ENCODE data around the gene DHX57. TPM values are rescaled to one million over a fixed set of nuclear protein-coding genes. Genes with fewer than 3 reads are reported as not detected.

DHX57 gene
- total and polyA plus RNA-seq, 2 donors (not counting 3 experiments of a cell fraction or from before 2014, with no cell fraction given) = 8.7 to 28.2 TPM

DNA sequence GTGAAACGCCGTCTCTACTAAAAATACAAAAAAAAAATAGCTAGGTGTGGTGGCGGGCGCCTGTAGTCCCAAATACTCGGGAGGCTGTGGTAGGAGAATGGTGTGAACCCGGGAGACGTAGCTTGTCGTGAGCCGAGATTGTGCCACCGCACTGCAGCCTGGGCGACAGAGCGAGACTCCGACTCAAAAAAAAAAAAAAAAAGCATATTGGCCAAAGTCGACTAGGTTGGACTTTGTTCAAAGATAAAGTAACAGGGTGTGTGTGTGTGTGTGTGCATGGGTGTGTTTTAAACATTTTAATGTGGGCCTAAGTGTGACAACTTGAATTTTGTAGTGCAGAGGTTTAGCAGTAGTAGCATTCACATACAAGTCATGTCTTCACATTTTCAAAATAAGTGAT is 86.0 kb downstream of the DHX57 start:
- H3K4me1 ChIP-seq (ENCODE audit: control insufficient read depth, extremely low read depth, insufficient read depth, low read length) = no peaks in the 10 kb centered on the region
- dilution Hi-C loops (cut with MboI; ENCODE audit: extremely low pct_ligation_motif_present, low sequenced_read_pairs) (no loop called here), intact Hi-C loops (cut with micrococcal nuclease) (no loop called here)
- H3K9ac ChIP-seq (replicated peaks; ENCODE audit: extremely low read depth, insufficient read depth, low read length) = no peak overlapping the region
- no peak for DNase-seq (ENCODE audit: low read depth, low spot score)
- no peaks in the 10 kb centered on the region for H4K20me1 ChIP-seq (replicated peaks; ENCODE audit: control insufficient read depth, extremely low read depth, insufficient read depth, low read length)
- ChIA-PET CTCF (no interaction called here), POLR2A (no interaction called here)
- no peak for FAIRE-seq
- no peaks in the 10 kb centered on the region for H3K27me3 ChIP-seq (ENCODE audit: control insufficient read depth in 2 of 2, insufficient read depth in 2 of 2, low read length in 2 of 2)
- TF ChIP-seq, protein P1, sequence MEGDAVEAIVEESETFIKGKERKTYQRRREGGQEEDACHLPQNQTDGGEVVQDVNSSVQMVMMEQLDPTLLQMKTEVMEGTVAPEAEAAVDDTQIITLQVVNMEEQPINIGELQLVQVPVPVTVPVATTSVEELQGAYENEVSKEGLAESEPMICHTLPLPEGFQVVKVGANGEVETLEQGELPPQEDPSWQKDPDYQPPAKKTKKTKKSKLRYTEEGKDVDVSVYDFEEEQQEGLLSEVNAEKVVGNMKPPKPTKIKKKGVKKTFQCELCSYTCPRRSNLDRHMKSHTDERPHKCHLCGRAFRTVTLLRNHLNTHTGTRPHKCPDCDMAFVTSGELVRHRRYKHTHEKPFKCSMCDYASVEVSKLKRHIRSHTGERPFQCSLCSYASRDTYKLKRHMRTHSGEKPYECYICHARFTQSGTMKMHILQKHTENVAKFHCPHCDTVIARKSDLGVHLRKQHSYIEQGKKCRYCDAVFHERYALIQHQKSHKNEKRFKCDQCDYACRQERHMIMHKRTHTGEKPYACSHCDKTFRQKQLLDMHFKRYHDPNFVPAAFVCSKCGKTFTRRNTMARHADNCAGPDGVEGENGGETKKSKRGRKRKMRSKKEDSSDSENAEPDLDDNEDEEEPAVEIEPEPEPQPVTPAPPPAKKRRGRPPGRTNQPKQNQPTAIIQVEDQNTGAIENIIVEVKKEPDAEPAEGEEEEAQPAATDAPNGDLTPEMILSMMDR (IDR thresholded peaks at IDR 0.05; ENCODE audit: extremely low read depth in 1 of 2, insufficient read depth in 1 of 2, low read depth in 1 of 2, low read length in 2 of 2) = no peak
- no peak for TF ChIP-seq POLR2AphosphoS5 (IDR thresholded peaks at IDR 0.05; ENCODE audit: insufficient read depth, low read depth, low read length)
- TF ChIP-seq EZH2 (IDR thresholded peaks at IDR 0.05; ENCODE audit: borderline replicate concordance, low read depth, low read length, severe bottlenecking) = no peak
- TF ChIP-seq, protein P2, sequence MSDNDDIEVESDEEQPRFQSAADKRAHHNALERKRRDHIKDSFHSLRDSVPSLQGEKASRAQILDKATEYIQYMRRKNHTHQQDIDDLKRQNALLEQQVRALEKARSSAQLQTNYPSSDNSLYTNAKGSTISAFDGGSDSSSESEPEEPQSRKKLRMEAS (IDR thresholded peaks at IDR 0.05; ENCODE audit: insufficient read depth, insufficient read length) = no peak
- TF ChIP-seq MYC (IDR thresholded peaks at IDR 0.05; ENCODE audit: low read depth, low read length) = no peak
- TF ChIP-seq GATA2 (IDR thresholded peaks at IDR 0.05; ENCODE audit: insufficient read depth, insufficient read length, low read depth, low read length) = no peak
- no peak for TF ChIP-seq POLR2A (IDR thresholded peaks at IDR 0.05; ENCODE audit: low read depth, low read length)
- TF ChIP-seq FOS (IDR thresholded peaks at IDR 0.05; ENCODE audit: borderline replicate concordance, insufficient read depth, low read length) = no peak
- no peak for TF ChIP-seq JUN (IDR thresholded peaks at IDR 0.05; ENCODE audit: borderline replicate concordance, insufficient read depth, insufficient read length, low read depth)
- H2AFZ ChIP-seq (ENCODE audit: low read depth, low read length) = no peak overlapping the region
- H3K4me3 ChIP-seq (replicated peaks in 1 of 3; ENCODE audit: insufficient read depth in 1 of 3, low read depth in 1 of 3, low read length in 3 of 3) = no peak overlapping the region
- H3K9me1 ChIP-seq (replicated peaks; ENCODE audit: control insufficient read depth, extremely low read depth, insufficient read depth, low read length) = no peaks in the 10 kb centered on the region
- H3K79me2 ChIP-seq (ENCODE audit: control insufficient read depth, insufficient read depth, low read length) = no peaks in the 10 kb centered on the region
- BruUV-seq (replicated peaks) = no TSS peak
- H3K27ac ChIP-seq (ENCODE audit: insufficient read depth, low read depth, low read length) = no peak overlapping the region
- H3K4me2 ChIP-seq (ENCODE audit: insufficient read depth, low read length) = no peak overlapping the region
- H3K9me3 ChIP-seq (replicated peaks; ENCODE audit: control insufficient read depth, insufficient read depth, low read length) = no peaks in the 10 kb centered on the region
- H3K36me3 ChIP-seq (ENCODE audit: control insufficient read depth in 2 of 2, extremely low read depth in 1 of 2, insufficient read depth in 2 of 2, low read length in 2 of 2) = no peaks in the 10 kb centered on the region
